Vagina (tissue), 2 donors: ENCODE results near the gene PDE4D.

Experiments
- POLR2A ChIP-seq, 2 donors: fragments of 450-650 bp; IDR thresholded peaks; one replicate each; pipeline ENCODE4 v1.6.1; 2017; ENCODE audit warnings: antibody characterized with exemption in 2 of 2, mild to moderate bottlenecking in 2 of 2, moderate library complexity in 2 of 2
- TF ChIP-seq, protein P1 (sequence below), 3 experiments: fragments of 450-650 bp in 2 of 3; fragments of 200-600 bp in 1 of 3; sonication (generic) in 1 of 3; IDR thresholded peaks; one replicate each; pipeline ENCODE4 v1.5.1; 2017 to 2019; ENCODE audit warnings: antibody characterized with exemption in 3 of 3, mild to moderate bottlenecking in 2 of 3, moderate library complexity in 2 of 3

GRCh38 chr5:59484618-59485017 lies 408.9 kb downstream of the PDE4D start:
- TF ChIP-seq, protein P1, sequence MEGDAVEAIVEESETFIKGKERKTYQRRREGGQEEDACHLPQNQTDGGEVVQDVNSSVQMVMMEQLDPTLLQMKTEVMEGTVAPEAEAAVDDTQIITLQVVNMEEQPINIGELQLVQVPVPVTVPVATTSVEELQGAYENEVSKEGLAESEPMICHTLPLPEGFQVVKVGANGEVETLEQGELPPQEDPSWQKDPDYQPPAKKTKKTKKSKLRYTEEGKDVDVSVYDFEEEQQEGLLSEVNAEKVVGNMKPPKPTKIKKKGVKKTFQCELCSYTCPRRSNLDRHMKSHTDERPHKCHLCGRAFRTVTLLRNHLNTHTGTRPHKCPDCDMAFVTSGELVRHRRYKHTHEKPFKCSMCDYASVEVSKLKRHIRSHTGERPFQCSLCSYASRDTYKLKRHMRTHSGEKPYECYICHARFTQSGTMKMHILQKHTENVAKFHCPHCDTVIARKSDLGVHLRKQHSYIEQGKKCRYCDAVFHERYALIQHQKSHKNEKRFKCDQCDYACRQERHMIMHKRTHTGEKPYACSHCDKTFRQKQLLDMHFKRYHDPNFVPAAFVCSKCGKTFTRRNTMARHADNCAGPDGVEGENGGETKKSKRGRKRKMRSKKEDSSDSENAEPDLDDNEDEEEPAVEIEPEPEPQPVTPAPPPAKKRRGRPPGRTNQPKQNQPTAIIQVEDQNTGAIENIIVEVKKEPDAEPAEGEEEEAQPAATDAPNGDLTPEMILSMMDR (IDR thresholded peaks at IDR 0.05) = no peak
- no peak for TF ChIP-seq POLR2A (IDR thresholded peaks at IDR 0.05)
